HL-60 (cell line): ENCODE results near the gene COQ10A.

ENCODE experiments used
- DNase-seq, 2 experiments: peaks; one replicate each; pipeline ENCODE4 v3.0.0-alpha.2; 2010 to 2020; ENCODE audit warnings: low read depth in 1 of 2, low spot score in 1 of 2
- H3K27ac ChIP-seq: fragments of 250-450 bp; sonication (Bioruptor Pico); replicated peaks from 2 replicates; pipeline ENCODE4 v1.5.1; 2020; ENCODE audit warnings: mild to moderate bottlenecking, moderate library complexity
- H3K27me3 ChIP-seq: fragments of 250-450 bp; sonication (Bioruptor Pico); 2 replicates; pipeline ENCODE4 v1.5.1; 2021; ENCODE audit warnings: mild to moderate bottlenecking, moderate library complexity; ENCODE audit not compliant: insufficient read depth, poor library complexity, severe bottlenecking
- H3K4me3 ChIP-seq: replicated peaks from 2 replicates; pipeline ENCODE4 v1.5.1; 2011; ENCODE audit warnings: mild to moderate bottlenecking, control low read depth, low read length; ENCODE audit not compliant: insufficient read depth
- GABPA ChIP-seq: IDR thresholded peaks from 2 replicates; pipeline ENCODE4 v1.6.1; 2012; ENCODE audit warnings: low read depth
- POLR2AphosphoS5 ChIP-seq: IDR thresholded peaks from 2 replicates; pipeline ENCODE4 v1.6.1; 2012; ENCODE audit warnings: low read depth
- REST ChIP-seq: IDR thresholded peaks from 2 replicates; pipeline ENCODE4 v1.6.1; 2012; ENCODE audit warnings: low read depth; ENCODE audit not compliant: insufficient replicate concordance
- SPI1 ChIP-seq: IDR thresholded peaks from 2 replicates; pipeline ENCODE4 v1.6.1; 2012; ENCODE audit warnings: low read depth, mild to moderate bottlenecking, borderline replicate concordance
- TF ChIP-seq, protein P1 (sequence below): IDR thresholded peaks from one replicate; pipeline ENCODE4 v1.5.1; 2011; ENCODE audit warnings: low read length, control low read depth, inconsistent platforms; ENCODE audit not compliant: insufficient read depth

COQ10A gene

GRCh38 chr12:56221232-56221756 lies 45.4 kb upstream of the COQ10A start:
- no peak for DNase-seq
- Histone ChIP-seq H3K27me3 (no peaks in the 10 kb centered on the region), H3K27ac (peak overlapping the region; percentile 92), H3K4me3 (peak overlapping the region; percentile 94)
- TF ChIP-seq POLR2AphosphoS5 (no peak), GABPA (no peak), REST (no peak), SPI1 (no peak)
- TF ChIP-seq, protein P1, sequence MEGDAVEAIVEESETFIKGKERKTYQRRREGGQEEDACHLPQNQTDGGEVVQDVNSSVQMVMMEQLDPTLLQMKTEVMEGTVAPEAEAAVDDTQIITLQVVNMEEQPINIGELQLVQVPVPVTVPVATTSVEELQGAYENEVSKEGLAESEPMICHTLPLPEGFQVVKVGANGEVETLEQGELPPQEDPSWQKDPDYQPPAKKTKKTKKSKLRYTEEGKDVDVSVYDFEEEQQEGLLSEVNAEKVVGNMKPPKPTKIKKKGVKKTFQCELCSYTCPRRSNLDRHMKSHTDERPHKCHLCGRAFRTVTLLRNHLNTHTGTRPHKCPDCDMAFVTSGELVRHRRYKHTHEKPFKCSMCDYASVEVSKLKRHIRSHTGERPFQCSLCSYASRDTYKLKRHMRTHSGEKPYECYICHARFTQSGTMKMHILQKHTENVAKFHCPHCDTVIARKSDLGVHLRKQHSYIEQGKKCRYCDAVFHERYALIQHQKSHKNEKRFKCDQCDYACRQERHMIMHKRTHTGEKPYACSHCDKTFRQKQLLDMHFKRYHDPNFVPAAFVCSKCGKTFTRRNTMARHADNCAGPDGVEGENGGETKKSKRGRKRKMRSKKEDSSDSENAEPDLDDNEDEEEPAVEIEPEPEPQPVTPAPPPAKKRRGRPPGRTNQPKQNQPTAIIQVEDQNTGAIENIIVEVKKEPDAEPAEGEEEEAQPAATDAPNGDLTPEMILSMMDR: no peak

- peak within 1 kb of the TSS; percentile 92 for H3K27ac ChIP-seq
- peak within 1 kb of the TSS; percentile 94 for H3K4me3 ChIP-seq
- H3K27me3 ChIP-seq: no peaks in the 10 kb centered on the region
- peak; percentile 97 for DNase-seq
- TF ChIP-seq SPI1: peak; percentile 69; the same call in 1 of the 2 replicates
- TF ChIP-seq POLR2AphosphoS5: peak; percentile 87
- no peak for TF ChIP-seq REST
- TF ChIP-seq GABPA: peak; percentile 63
- TF ChIP-seq, protein P1: no peak
These were observed 44.8 kb upstream of the COQ10A start, which contains the start of gene RNF41 for GRCh38 chr12:56221757-56222530. RNF41 (minus strand) TSS chr12:56221922; CDS start chr12:56214047, 7,875 bp downstream.

GRCh38 chr12:56222531-56222895 lies 44.2 kb upstream of the COQ10A start:
- no peaks in the 10 kb centered on the region for H3K27me3 ChIP-seq
- TF ChIP-seq POLR2AphosphoS5 (no peak), SPI1 (no peak), REST (no peak), GABPA (no peak)
- TF ChIP-seq, protein P1: no peak
- H3K4me3 ChIP-seq: peak overlapping the region; percentile 94
- no peak for DNase-seq
- H3K27ac ChIP-seq: peak overlapping the region; percentile 92
